ENCODE data around the gene EXOSC3.

Gene EXOSC3

GRCh38 chr9:37801287-37801850 lies 16.5 kb upstream of the EXOSC3 start:
- H3K27ac ChIP-seq (ENCODE audit: low read length) = peak overlapping the region; percentile 52
- H3K4me1 ChIP-seq (ENCODE audit: control insufficient read depth in 1 of 2, insufficient read depth in 2 of 2, low read length in 2 of 2) = peaks cover 14 to 34% of the 10 kb centered on the region in 2 donors

GRCh38 chr9:37800631-37801286 lies 15.9 kb upstream of the EXOSC3 start, which contains the start of gene DCAF10:
DCAF10 (plus strand) TSS chr9:37800797; CDS start chr9:37800867, 70 bp downstream.
- Histone ChIP-seq H3K36me3 (ENCODE audit: control insufficient read depth in 1 of 2, insufficient read depth in 2 of 2, low read length in 2 of 2) (no peaks in the 10 kb centered on the region), H3K27me3 (ENCODE audit: low read depth, low read length) (no peaks in the 10 kb centered on the region), H3K9me3 (ENCODE audit: control insufficient read depth in 1 of 2, low read length in 2 of 2) (no peaks in the 10 kb centered on the region), H3K4me1 (ENCODE audit: control insufficient read depth in 1 of 2, insufficient read depth in 2 of 2, low read length in 2 of 2) (peaks cover 14 to 34% of the 10 kb centered on the region in 2 donors), H3K27ac (ENCODE audit: low read length) (peak within 1 kb of the TSS; percentile 52), H3K4me3 (ENCODE audit: low read depth in 1 of 2, low read length in 2 of 2) (peak within 1 kb of the TSS; percentile 85 to 95)

More at GRCh38 chr9:37801287-37801850, 16.5 kb upstream of the EXOSC3 start:
- no peaks in the 10 kb centered on the region for H3K36me3 ChIP-seq (ENCODE audit: control insufficient read depth in 1 of 2, insufficient read depth in 2 of 2, low read length in 2 of 2)
- no peaks in the 10 kb centered on the region for H3K9me3 ChIP-seq (ENCODE audit: control insufficient read depth in 1 of 2, low read length in 2 of 2)
- peak overlapping the region; percentile 85 to 95 for H3K4me3 ChIP-seq (ENCODE audit: low read depth in 1 of 2, low read length in 2 of 2)
- H3K27me3 ChIP-seq (ENCODE audit: low read depth, low read length) = no peaks in the 10 kb centered on the region

- Histone ChIP-seq H3K27me3 (ENCODE audit: low read depth, low read length) (no peaks in the 10 kb centered on the region), H3K27ac (ENCODE audit: low read length) (no peak overlapping the region), H3K36me3 (ENCODE audit: control insufficient read depth in 1 of 2, insufficient read depth in 2 of 2, low read length in 2 of 2) (no peaks in the 10 kb centered on the region), H3K4me1 (ENCODE audit: control insufficient read depth in 1 of 2, insufficient read depth in 2 of 2, low read length in 2 of 2) (peaks cover 14 to 29% of the 10 kb centered on the region in 2 donors), H3K9me3 (ENCODE audit: control insufficient read depth in 1 of 2, low read length in 2 of 2) (no peaks in the 10 kb centered on the region), H3K4me3 (ENCODE audit: low read depth in 1 of 2, low read length in 2 of 2) (no peak overlapping the region)
Measured at GRCh38 chr9:37798677-37799076, 13.8 kb upstream of the EXOSC3 start.

- H3K36me3 ChIP-seq (ENCODE audit: control insufficient read depth in 1 of 2, insufficient read depth in 2 of 2, low read length in 2 of 2) = no peaks in the 10 kb centered on the region
- no peak overlapping the region for H3K4me3 ChIP-seq (ENCODE audit: low read depth in 1 of 2, low read length in 2 of 2)
- H3K27ac ChIP-seq (ENCODE audit: low read length) = no peak overlapping the region
- H3K9me3 ChIP-seq (ENCODE audit: control insufficient read depth in 1 of 2, low read length in 2 of 2) = no peaks in the 10 kb centered on the region
- peaks cover 0 to 7% of the 10 kb centered on the region in 2 donors for H3K4me1 ChIP-seq (ENCODE audit: control insufficient read depth in 1 of 2, insufficient read depth in 2 of 2, low read length in 2 of 2)
- no peaks in the 10 kb centered on the region for H3K27me3 ChIP-seq (ENCODE audit: low read depth, low read length)
Measured at GRCh38 chr9:37796232-37796631, 11.4 kb upstream of the EXOSC3 start.

- H3K27me3 ChIP-seq (ENCODE audit: low read depth, low read length) = no peaks in the 10 kb centered on the region
- no peak overlapping the region for H3K27ac ChIP-seq (ENCODE audit: low read length)
- no peaks in the 10 kb centered on the region for H3K4me1 ChIP-seq (ENCODE audit: control insufficient read depth in 1 of 2, insufficient read depth in 2 of 2, low read length in 2 of 2)
- H3K4me3 ChIP-seq (ENCODE audit: low read depth in 1 of 2, low read length in 2 of 2) = no peak overlapping the region
- H3K9me3 ChIP-seq (ENCODE audit: control insufficient read depth in 1 of 2, low read length in 2 of 2) = no peaks in the 10 kb centered on the region
- no peaks in the 10 kb centered on the region for H3K36me3 ChIP-seq (ENCODE audit: control insufficient read depth in 1 of 2, insufficient read depth in 2 of 2, low read length in 2 of 2)
Measured at GRCh38 chr9:37792122-37792521, 7.3 kb upstream of the EXOSC3 start.

- H3K27me3 ChIP-seq (ENCODE audit: low read depth, low read length) = no peaks in the 10 kb centered on the region
- no peaks in the 10 kb centered on the region for H3K9me3 ChIP-seq (ENCODE audit: control insufficient read depth in 1 of 2, low read length in 2 of 2)
- peaks cover 0 to 3% of the 10 kb centered on the region in 2 donors for H3K4me1 ChIP-seq (ENCODE audit: control insufficient read depth in 1 of 2, insufficient read depth in 2 of 2, low read length in 2 of 2)
- no peak overlapping the region for H3K27ac ChIP-seq (ENCODE audit: low read length)
- H3K36me3 ChIP-seq (ENCODE audit: control insufficient read depth in 1 of 2, insufficient read depth in 2 of 2, low read length in 2 of 2) = no peaks in the 10 kb centered on the region
- H3K4me3 ChIP-seq (ENCODE audit: low read depth in 1 of 2, low read length in 2 of 2) = no peak overlapping the region
Measured at GRCh38 chr9:37790096-37790495, 5.2 kb upstream of the EXOSC3 start.

- H3K27me3 ChIP-seq (ENCODE audit: low read depth, low read length) = no peaks in the 10 kb centered on the region
- H3K36me3 ChIP-seq (ENCODE audit: control insufficient read depth in 1 of 2, insufficient read depth in 2 of 2, low read length in 2 of 2) = peaks cover under 1 to 2% of the 10 kb centered on the region in 2 donors
- no peak overlapping the region for H3K4me3 ChIP-seq (ENCODE audit: low read depth in 1 of 2, low read length in 2 of 2)
- H3K4me1 ChIP-seq (ENCODE audit: control insufficient read depth in 1 of 2, insufficient read depth in 2 of 2, low read length in 2 of 2) = peaks cover 6 to 14% of the 10 kb centered on the region in 2 donors
- H3K27ac ChIP-seq (ENCODE audit: low read length) = no peak overlapping the region
- H3K9me3 ChIP-seq (ENCODE audit: control insufficient read depth in 1 of 2, low read length in 2 of 2) = no peaks in the 10 kb centered on the region
Measured at GRCh38 chr9:37788332-37788731, 3.5 kb upstream of the EXOSC3 start.

- Histone ChIP-seq H3K9me3 (ENCODE audit: control insufficient read depth in 1 of 2, low read length in 2 of 2) (no peaks in the 10 kb centered on the region), H3K4me3 (ENCODE audit: low read depth in 1 of 2, low read length in 2 of 2) (no peak overlapping the region), H3K27ac (ENCODE audit: low read length) (no peak overlapping the region), H3K27me3 (ENCODE audit: low read depth, low read length) (no peaks in the 10 kb centered on the region), H3K4me1 (ENCODE audit: control insufficient read depth in 1 of 2, insufficient read depth in 2 of 2, low read length in 2 of 2) (peaks cover 6 to 22% of the 10 kb centered on the region in 2 donors), H3K36me3 (ENCODE audit: control insufficient read depth in 1 of 2, insufficient read depth in 2 of 2, low read length in 2 of 2) (peaks cover 12 to 14% of the 10 kb centered on the region in 2 donors)
Measured at GRCh38 chr9:37787059-37787458, 2.2 kb upstream of the EXOSC3 start.

- peak overlapping the region; percentile 72 for H3K27ac ChIP-seq (ENCODE audit: low read length)
Measured at GRCh38 chr9:37784291-37784615, 611 bp downstream of the EXOSC3 start.

GRCh38 chr9:37778534-37778933 lies 6.3 kb downstream of the EXOSC3 start:
- Histone ChIP-seq H3K9me3 (ENCODE audit: control insufficient read depth in 1 of 2, low read length in 2 of 2) (no peaks in the 10 kb centered on the region), H3K36me3 (ENCODE audit: control insufficient read depth in 1 of 2, insufficient read depth in 2 of 2, low read length in 2 of 2) (peaks cover 51 to 89% of the 10 kb centered on the region in 2 donors), H3K4me3 (ENCODE audit: low read depth in 1 of 2, low read length in 2 of 2) (no peak overlapping the region), H3K27me3 (ENCODE audit: low read depth, low read length) (no peaks in the 10 kb centered on the region), H3K27ac (ENCODE audit: low read length) (no peak overlapping the region), H3K4me1 (ENCODE audit: control insufficient read depth in 1 of 2, insufficient read depth in 2 of 2, low read length in 2 of 2) (peaks cover 0 to 9% of the 10 kb centered on the region in 2 donors)

More at GRCh38 chr9:37784291-37784615, 611 bp downstream of the EXOSC3 start:
- H3K4me3 ChIP-seq (ENCODE audit: low read depth in 1 of 2, low read length in 2 of 2) = peak overlapping the region; percentile 88 to 99
- H3K36me3 ChIP-seq (ENCODE audit: control insufficient read depth in 1 of 2, insufficient read depth in 2 of 2, low read length in 2 of 2) = peaks cover 34 to 42% of the 10 kb centered on the region in 2 donors
- no peaks in the 10 kb centered on the region for H3K9me3 ChIP-seq (ENCODE audit: control insufficient read depth in 1 of 2, low read length in 2 of 2)
- no peaks in the 10 kb centered on the region for H3K27me3 ChIP-seq (ENCODE audit: low read depth, low read length)
- peaks cover 6 to 22% of the 10 kb centered on the region in 2 donors for H3K4me1 ChIP-seq (ENCODE audit: control insufficient read depth in 1 of 2, insufficient read depth in 2 of 2, low read length in 2 of 2)

GRCh38 chr9:37776328-37776727 lies 8.5 kb downstream of the EXOSC3 start:
- H3K27me3 ChIP-seq (ENCODE audit: low read depth, low read length) = no peaks in the 10 kb centered on the region
- H3K4me3 ChIP-seq (ENCODE audit: low read depth in 1 of 2, low read length in 2 of 2) = no peak overlapping the region
- no peaks in the 10 kb centered on the region for H3K9me3 ChIP-seq (ENCODE audit: control insufficient read depth in 1 of 2, low read length in 2 of 2)
- H3K27ac ChIP-seq (ENCODE audit: low read length) = no peak overlapping the region
- no peaks in the 10 kb centered on the region for H3K4me1 ChIP-seq (ENCODE audit: control insufficient read depth in 1 of 2, insufficient read depth in 2 of 2, low read length in 2 of 2)
- peaks cover 36 to 75% of the 10 kb centered on the region in 2 donors for H3K36me3 ChIP-seq (ENCODE audit: control insufficient read depth in 1 of 2, insufficient read depth in 2 of 2, low read length in 2 of 2)
